SU-DHL-6 (cell line): ENCODE results near the gene PLCL1.

ENCODE experiments used
- H2AFZ ChIP-seq: fragments of 200-600 bp; sonication (generic); 2 replicates; pipeline ENCODE4 v1.6.1; 2014; ENCODE audit warnings: low read depth, mild to moderate bottlenecking, moderate library complexity, mixed read lengths, antibody characterized with exemption, low read length; ENCODE audit not compliant: severe bottlenecking
- H3F3A ChIP-seq: fragments of 200-600 bp; shearing (Covaris generic); 2 replicates; pipeline ENCODE4 v1.6.0; 2016; ENCODE audit warnings: antibody characterized with exemption, mild to moderate bottlenecking; ENCODE audit not compliant: insufficient read depth
- H3K27ac ChIP-seq: fragments of 200-600 bp; sonication (generic); 2 replicates; pipeline ENCODE4 v1.5.1; 2016; ENCODE audit warnings: low read depth, mild to moderate bottlenecking, low read length, moderate library complexity, mixed read lengths
- H3K27me3 ChIP-seq: fragments of 200-600 bp; sonication (generic), shearing (Covaris generic); 2 replicates; pipeline ENCODE4 v1.6.0; 2014; ENCODE audit warnings: mild to moderate bottlenecking, low read length
- H3K36me3 ChIP-seq: fragments of 200-600 bp; sonication (generic); 2 replicates; pipeline ENCODE4 v1.6.1; 2014; ENCODE audit warnings: mild to moderate bottlenecking, low read length, mixed read lengths
- H3K4me2 ChIP-seq: fragments of 300-600, 200-600 bp; shearing (Covaris generic), sonication (generic); 2 replicates; pipeline ENCODE4 v1.6.0; 2014; ENCODE audit warnings: low read length, low read depth, mild to moderate bottlenecking; ENCODE audit not compliant: poor library complexity, severe bottlenecking
- H3K4me3 ChIP-seq: fragments of 200-600 bp; sonication (generic); 2 replicates; pipeline ENCODE4 v1.5.1; 2014; ENCODE audit warnings: antibody characterized with exemption, low read length, mild to moderate bottlenecking, mixed read lengths; ENCODE audit not compliant: insufficient read depth, poor library complexity, severe bottlenecking
- H3K79me2 ChIP-seq: fragments of 200-600 bp; sonication (generic); 2 replicates; pipeline ENCODE4 v1.6.1; 2014; ENCODE audit warnings: mild to moderate bottlenecking, low read length, moderate library complexity; ENCODE audit not compliant: insufficient read depth
- H3K9ac ChIP-seq: fragments of 200-600 bp; sonication (generic); 2 replicates; pipeline ENCODE4 v1.7.0; 2014; ENCODE audit warnings: mild to moderate bottlenecking, low read length
- H3K9me2 ChIP-seq: fragments of 200-600 bp; sonication (generic); replicated peaks from 2 replicates; pipeline ENCODE4 v1.6.1; 2014; ENCODE audit warnings: low read length; ENCODE audit not compliant: insufficient read depth
- H3K9me3 ChIP-seq: fragments of 200-600 bp; sonication (generic); 2 replicates; pipeline ENCODE4 v1.6.1; 2014; ENCODE audit warnings: low read length, mixed read lengths; ENCODE audit not compliant: insufficient read depth
- H4K20me1 ChIP-seq: fragments of 200-600 bp; sonication (generic); 2 replicates; pipeline ENCODE4 v1.6.1; 2014; ENCODE audit warnings: low read depth, mild to moderate bottlenecking, antibody characterized with exemption, low read length, moderate library complexity, mixed read lengths
- CTCF ChIP-seq: fragments of 200-600 bp; sonication (generic); IDR thresholded peaks from one replicate; pipeline ENCODE4 v1.5.1; 2017; ENCODE audit warnings: antibody characterized with exemption, mild to moderate bottlenecking, low read length, moderate library complexity; ENCODE audit not compliant: insufficient read depth, poor library complexity, severe bottlenecking
- EZH2phosphoT487 ChIP-seq: fragments of 200-600 bp; sonication (generic), shearing (Covaris generic); conservative IDR thresholded peaks from 2 replicates; pipeline ENCODE4 v1.6.1; 2018; ENCODE audit warnings: mild to moderate bottlenecking, antibody characterized with exemption, low read length, moderate library complexity, mixed read lengths

Gene PLCL1

GRCh38 chr2:197950724-197951123, 146.3 kb downstream of the PLCL1 start:
- Histone ChIP-seq H3K9ac (no peak overlapping the region), H3K9me3 (no peaks in the 10 kb centered on the region), H4K20me1 (no peaks in the 10 kb centered on the region), H3K27ac (no peak overlapping the region), H3K4me3 (no peak overlapping the region), H2AFZ (no peak overlapping the region), H3K9me2 (no peaks in the 10 kb centered on the region), H3K36me3 (no peaks in the 10 kb centered on the region), H3K4me2 (no peak overlapping the region), H3K79me2 (no peaks in the 10 kb centered on the region), H3F3A (no peaks in the 10 kb centered on the region), H3K27me3 (no peaks in the 10 kb centered on the region)
- TF ChIP-seq EZH2phosphoT487 (no peak), CTCF (no peak)

DNA sequence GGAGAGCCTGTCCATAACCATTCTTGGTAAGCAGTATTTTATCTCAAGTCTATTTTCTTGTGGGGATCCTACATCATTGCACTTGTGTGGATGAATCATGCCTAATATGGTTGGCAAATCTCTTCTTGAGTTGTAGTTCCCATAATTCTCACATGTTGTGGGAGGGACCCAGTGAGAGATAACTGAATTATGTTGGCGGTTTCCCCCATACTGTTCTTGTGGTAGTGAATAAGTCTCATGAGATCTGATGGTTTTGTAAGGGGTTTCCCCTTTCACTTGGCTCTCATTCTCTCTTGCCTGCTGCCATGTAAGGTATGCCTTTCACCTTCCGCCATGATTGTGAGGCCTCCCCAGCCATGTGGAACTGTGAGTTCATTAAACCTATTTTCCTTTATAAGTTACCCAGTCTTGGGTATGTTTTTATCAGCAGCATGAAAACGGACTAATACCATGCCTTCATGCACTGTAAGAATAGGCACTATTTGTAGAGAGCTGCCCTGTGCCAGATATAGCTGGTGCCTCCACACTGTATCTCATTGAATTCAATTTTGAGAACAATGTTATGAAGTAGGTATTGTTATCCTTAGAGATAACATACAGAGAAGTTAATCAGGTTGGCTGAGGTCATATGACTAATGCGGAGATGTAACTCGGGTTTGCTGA, 148.3 kb downstream of the PLCL1 start:
- no peaks in the 10 kb centered on the region for H3K9me2 ChIP-seq
- no peak overlapping the region for H3K9ac ChIP-seq

GRCh38 chr2:197954328-197954727, 149.9 kb downstream of the PLCL1 start:
- no peak overlapping the region for H2AFZ ChIP-seq
- no peak overlapping the region for H3K4me3 ChIP-seq
- H3K79me2 ChIP-seq, result no peaks in the 10 kb centered on the region
- H3K27ac ChIP-seq, result no peak overlapping the region
- H3K36me3 ChIP-seq, result no peaks in the 10 kb centered on the region
- H3K9me2 ChIP-seq, result no peaks in the 10 kb centered on the region
- no peaks in the 10 kb centered on the region for H3K27me3 ChIP-seq
- no peaks in the 10 kb centered on the region for H3F3A ChIP-seq
- no peak overlapping the region for H3K4me2 ChIP-seq
- H3K9me3 ChIP-seq, result no peaks in the 10 kb centered on the region
- H3K9ac ChIP-seq, result no peak overlapping the region
- H4K20me1 ChIP-seq, result no peaks in the 10 kb centered on the region
- TF ChIP-seq EZH2phosphoT487 (no peak), CTCF (no peak)

More for the DNA sequence above, 148.3 kb downstream of the PLCL1 start:
- H3K27me3 ChIP-seq, result no peaks in the 10 kb centered on the region
- no peak for TF ChIP-seq CTCF
- TF ChIP-seq EZH2phosphoT487, result no peak
- H3K79me2 ChIP-seq, result no peaks in the 10 kb centered on the region
- no peaks in the 10 kb centered on the region for H3F3A ChIP-seq
- H4K20me1 ChIP-seq, result no peaks in the 10 kb centered on the region
- no peaks in the 10 kb centered on the region for H3K9me3 ChIP-seq
- H3K4me2 ChIP-seq, result no peak overlapping the region
- H3K36me3 ChIP-seq, result no peaks in the 10 kb centered on the region
- H2AFZ ChIP-seq, result no peak overlapping the region
- no peak overlapping the region for H3K27ac ChIP-seq
- no peak overlapping the region for H3K4me3 ChIP-seq
